Prostate gland (tissue), 2 donors: ENCODE measurements around the gene GPR107.

Experiments used
- POLR2A ChIP-seq: fragments of 450-650 bp; IDR thresholded peaks from one replicate; pipeline ENCODE4 v1.6.1; 2016; ENCODE audit warnings: antibody characterized with exemption, mild to moderate bottlenecking
- TF ChIP-seq, protein P1 (sequence below), 4 experiments: fragments of 200-600 bp in 2 of 4; fragments of 450-650 bp in 2 of 4; sonication (generic) in 2 of 4; IDR thresholded peaks; 1 replicate in 3 of 4; 2 replicates in 1 of 4; pipeline ENCODE4 v1.5.1; 2016 to 2019; ENCODE audit warnings: antibody characterized with exemption in 4 of 4, mild to moderate bottlenecking in 2 of 4, moderate library complexity in 2 of 4

DNA sequence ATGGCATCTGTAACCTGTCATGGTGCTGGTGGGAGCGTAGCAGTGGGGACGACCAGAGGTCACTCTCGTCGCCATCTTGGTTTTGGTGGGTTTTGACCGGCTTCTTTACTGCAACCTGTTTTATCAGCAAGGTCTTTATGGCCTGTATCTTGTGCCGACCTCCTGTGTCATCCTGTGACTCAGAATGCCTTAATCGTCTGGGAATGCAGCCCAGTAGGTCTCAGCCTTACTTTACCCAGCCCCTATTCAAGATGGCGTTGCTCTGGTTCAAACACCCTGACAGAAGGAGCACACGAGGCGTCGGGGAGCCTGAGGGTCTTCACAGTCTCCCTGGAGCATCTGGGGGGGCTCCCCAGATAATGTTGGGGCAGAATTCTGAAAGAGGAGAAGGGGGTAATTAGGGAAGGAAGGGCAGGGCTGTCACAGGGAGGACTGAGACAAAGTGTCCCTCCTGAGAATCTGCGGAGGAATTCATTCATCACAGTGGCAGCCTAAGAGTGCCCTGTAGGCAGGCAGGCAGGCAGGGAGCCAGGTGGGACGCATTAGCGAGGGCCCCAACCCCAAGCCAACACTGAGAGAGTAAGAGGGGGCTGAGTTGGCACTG, 97.2 kb downstream of the GPR107 start:
- TF ChIP-seq, protein P1, sequence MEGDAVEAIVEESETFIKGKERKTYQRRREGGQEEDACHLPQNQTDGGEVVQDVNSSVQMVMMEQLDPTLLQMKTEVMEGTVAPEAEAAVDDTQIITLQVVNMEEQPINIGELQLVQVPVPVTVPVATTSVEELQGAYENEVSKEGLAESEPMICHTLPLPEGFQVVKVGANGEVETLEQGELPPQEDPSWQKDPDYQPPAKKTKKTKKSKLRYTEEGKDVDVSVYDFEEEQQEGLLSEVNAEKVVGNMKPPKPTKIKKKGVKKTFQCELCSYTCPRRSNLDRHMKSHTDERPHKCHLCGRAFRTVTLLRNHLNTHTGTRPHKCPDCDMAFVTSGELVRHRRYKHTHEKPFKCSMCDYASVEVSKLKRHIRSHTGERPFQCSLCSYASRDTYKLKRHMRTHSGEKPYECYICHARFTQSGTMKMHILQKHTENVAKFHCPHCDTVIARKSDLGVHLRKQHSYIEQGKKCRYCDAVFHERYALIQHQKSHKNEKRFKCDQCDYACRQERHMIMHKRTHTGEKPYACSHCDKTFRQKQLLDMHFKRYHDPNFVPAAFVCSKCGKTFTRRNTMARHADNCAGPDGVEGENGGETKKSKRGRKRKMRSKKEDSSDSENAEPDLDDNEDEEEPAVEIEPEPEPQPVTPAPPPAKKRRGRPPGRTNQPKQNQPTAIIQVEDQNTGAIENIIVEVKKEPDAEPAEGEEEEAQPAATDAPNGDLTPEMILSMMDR (IDR thresholded peaks at IDR 0.05) = no peak
- TF ChIP-seq POLR2A = no peak
